NCI-H2227 (cell line): ENCODE data around the gene TBX4.

Source experiments
- DNase-seq: peaks from one replicate; lab custom pipeline; 2025; ENCODE audit not compliant: unreplicated experiment; lab: John Stamatoyannopoulos, UW

Gene TBX4

DNA sequence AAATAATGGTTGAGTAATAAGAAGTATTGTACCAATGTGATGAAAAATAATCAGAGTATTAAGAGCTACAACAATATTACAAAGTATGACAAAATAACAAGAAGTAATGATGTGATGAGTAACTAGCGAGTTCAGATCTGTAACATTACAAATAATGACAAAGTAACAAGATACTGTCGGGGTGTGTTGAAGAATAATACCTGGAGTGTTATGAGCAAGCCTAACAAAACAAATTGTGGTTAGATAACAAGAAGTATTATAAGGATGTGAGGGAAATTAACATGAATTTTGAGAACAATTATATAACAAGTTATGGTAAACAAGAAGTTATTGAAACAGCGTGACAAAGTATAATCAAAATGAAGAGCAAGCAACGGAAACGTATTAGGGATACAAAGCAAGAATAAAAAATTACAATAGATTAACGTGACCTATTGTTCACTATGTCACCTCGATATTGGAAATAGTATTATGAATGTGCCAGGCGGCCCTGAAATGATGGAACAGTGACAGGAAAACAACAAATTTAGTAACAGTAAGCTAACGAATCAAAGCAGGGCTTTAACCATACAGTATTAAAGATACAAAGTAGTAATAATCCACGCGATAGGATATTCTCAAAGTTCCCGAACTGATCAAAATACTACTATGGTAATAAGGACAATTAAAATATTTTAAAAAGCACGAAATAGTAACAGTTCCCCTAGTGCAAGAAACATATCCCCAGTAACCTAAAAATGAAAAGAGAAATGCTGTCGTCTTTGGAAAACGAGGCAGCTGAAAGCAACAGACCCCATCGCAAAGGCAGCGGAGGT, 1.6 kb downstream of the TBX4 start:
- no peak for DNase-seq

DNA sequence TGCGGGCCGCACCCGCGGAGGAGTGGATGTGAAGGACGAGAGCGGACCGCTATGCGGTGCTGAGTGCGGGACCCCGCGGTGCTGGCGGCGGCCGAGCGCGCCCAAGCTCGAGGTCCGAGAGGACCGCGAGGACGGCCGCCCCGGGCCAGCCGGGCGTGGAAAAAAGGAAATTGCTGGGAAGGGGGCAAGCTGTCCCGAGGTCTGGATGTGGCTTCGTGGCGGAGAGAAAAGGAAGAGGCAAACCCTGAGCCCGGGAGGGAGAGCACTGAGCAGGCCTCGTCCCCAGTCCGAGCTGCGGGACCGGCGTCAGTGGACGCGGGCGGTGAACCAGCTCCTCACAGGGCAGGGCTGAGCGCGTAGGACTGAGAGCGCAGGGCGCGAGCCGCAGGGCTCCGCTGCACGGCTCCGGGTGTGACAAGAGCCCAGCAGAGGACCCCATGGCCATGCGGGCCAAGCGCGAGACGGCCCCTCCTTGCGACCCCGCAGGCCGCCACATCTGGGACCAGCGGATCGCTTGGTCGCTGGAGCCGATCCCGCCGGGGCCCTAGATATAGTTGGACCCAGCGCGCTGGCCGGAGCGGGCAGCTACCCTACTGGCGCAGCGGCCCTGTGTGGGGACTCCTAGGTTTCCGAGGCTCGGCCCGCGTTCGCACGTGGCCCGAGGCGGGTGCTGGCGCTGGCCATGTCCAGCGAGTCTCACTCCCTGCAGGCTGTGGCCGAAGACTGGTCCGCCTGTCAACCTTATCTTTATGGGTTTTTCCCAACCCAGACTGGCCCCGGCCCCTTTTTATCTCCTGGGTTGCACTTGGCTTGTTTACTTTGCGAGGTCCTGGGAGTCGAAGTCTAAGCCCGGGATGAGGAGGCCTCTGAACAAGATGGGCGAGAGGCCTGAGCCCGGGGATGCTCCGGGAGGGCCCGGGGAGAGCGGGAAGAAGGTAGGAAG, 2.4 kb downstream of the TBX4 start:
- DNase-seq = no peak

DNA sequence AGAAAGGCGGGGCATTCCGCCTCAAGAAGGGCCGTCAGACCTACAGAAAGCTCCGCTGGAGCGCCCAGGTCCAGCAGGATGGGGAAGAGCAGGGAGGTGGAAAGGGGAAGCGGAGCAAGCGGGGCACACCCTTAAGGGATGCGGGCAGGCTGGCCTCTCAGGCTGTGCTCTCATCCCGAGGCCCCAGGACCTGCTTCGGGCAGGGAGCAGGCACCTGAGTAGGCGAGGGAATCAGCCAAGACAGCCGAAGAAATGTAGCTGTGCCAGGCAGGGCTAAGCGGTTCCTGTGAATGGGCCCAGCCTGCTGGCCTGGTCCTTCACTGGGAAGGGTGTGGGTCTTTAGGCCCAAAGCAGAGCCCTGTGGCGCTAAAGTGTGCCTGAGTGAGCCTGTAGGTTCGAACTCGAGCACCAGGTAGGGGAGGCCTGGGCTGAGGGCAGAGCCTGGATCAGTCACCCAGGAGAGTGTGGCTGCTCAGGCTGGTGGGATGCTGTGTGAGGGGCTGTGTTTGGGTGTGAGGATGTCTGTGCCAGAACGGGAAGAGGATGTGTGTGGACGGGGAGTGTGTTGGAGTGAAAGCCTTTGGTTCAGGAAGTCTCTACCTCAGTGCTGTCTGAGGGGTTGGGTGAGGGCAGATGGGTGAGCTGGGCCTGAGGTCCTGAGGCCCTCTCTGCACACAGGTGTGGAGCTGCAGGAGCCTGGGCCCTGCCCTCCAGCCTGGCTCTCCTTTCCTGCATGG, 3.3 kb downstream of the TBX4 start:
- no peak for DNase-seq

DNA sequence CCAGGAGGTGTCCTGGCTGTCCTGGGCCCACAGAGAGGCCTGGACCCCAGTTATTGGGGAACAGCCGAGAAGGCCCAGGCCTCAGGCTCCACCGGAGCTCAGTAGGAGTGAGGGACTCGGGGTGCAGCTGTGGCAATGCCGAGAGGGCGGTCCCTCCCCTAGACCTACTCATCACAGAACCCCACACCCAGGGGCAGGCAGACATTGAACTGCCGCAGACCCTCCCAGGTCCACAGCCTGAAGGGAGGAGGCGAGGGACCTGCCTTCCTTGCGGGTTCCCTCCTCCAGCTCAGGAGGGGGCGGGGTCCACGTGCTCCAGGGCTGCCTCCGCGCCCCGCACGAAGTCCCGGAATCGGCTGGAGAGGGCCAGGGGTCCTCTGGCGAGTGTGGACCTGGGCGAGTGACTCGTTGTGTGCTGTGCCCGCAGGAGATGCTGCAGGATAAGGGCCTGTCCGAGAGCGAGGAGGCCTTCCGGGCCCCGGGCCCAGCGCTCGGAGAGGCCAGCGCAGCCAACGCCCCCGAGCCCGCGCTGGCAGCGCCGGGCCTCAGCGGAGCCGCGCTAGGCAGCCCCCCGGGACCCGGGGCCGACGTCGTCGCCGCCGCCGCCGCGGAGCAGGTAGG, 3.9 kb downstream of the TBX4 start:
- DNase-seq = no peak

DNA sequence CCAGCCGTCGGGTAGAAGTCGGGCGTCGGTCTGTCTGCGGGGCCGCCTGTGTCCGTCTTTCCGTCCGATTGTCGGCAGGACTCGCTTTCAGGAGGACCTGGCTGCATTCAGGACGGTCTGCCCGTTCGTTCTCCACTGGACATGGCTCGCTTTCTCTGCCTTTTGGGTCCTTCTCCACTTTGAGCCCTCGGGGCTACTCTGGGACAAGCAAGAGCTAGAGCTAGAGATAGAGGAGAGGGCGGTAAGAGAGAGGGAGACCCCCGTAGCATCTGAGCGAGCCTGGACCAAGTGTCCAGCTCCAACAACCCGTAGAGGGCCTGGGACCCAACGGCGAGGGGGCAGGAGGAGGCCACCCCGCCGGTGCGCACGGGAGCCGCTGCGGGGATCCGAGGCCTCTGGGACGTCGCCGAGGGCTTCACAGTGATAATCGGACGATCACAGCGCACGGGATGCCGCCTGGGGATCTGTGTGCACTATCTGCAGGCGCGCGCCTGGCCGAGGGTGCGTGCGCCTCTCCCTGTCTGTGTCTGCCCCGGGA, 4.5 kb downstream of the TBX4 start:
- DNase-seq = peak; percentile 19

DNA sequence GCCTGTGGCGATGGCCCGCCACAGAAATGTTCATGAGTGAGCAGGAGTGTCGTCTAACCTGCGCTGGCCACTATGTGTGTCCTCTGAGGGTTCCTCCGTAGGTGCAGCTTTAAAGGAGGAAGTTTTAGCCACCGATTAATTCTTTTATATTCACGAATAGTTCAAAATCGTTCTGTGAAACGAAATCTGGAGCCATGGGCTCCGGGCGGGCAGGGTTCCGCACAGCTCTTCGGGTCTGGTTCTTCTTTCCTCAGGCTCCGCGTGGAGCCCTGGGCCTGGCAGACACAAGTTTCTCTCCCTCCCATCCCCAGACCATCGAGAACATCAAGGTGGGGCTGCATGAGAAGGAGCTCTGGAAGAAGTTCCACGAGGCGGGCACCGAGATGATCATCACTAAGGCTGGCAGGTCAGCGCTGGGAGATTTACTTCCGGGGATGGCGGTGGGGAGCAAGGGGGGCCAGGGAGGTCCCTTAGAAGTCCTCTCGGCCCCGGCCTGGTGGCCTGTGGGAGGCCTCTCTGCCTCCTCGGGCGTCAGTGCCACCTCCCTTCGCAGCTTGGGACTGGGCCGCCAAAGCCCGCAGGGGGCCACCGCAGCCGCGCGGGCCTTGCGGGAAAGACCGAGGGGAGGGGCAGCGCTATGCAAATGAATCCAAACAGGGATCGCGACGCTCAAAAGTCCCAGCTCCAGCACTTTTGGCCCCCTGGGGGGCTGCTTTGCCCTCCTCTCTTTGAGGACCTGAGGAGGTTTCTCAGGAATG, 5.2 kb downstream of the TBX4 start:
- no peak for DNase-seq

DNA sequence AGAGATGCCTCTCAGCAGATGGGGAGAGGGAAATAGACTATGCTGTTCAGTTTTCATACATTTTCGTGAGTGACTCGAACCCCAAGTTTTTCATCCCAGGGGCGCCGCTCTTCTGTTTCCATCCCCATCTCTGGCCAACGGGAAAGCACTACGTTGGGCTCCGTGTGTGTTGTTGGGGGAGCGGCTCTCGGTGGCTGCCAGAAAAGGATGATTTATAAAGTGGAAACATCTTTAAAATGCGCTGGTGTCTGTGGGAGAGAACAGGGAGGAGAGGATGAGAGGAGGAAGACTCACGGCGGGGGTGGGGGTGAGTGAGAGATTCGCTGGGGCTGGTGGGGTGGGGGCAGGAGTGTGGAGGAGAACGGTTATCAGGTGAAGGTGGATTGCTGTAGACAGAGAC, 5.8 kb downstream of the TBX4 start:
- no peak for DNase-seq

DNA sequence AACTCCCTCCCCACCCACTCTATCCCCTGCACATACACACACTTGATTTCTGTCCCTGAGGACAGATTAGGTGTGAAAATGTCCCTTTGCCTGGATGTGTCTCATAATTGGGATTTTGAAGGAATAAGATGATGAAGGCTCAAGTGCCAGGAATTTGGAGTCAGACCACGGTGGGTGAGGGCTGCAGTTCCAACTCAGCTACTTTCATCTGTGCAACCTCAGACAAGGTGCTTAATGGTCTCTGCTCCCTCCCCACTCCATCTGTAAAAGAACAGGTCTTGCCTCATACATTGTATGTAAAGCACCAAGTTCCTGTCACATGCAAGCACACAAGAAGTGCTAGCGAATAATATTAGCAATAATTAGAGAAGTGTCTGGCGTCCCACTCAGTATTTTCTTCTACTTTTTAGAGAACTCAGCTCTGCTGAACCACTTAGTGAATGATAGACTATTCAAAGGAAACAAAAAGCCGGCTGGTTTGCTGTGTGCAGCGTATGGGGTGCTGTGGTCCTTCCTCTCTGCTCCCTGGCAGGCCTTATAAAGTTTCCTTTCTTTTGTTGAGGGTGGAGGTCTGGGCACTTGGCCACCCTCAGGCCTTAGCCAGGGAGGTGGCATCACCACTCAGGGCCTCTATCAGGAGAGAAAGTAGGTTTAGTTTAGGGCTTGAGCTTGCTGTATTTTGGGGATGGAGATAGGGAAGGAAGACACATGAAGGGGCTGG, 6.4 kb downstream of the TBX4 start:
- no peak for DNase-seq

DNA sequence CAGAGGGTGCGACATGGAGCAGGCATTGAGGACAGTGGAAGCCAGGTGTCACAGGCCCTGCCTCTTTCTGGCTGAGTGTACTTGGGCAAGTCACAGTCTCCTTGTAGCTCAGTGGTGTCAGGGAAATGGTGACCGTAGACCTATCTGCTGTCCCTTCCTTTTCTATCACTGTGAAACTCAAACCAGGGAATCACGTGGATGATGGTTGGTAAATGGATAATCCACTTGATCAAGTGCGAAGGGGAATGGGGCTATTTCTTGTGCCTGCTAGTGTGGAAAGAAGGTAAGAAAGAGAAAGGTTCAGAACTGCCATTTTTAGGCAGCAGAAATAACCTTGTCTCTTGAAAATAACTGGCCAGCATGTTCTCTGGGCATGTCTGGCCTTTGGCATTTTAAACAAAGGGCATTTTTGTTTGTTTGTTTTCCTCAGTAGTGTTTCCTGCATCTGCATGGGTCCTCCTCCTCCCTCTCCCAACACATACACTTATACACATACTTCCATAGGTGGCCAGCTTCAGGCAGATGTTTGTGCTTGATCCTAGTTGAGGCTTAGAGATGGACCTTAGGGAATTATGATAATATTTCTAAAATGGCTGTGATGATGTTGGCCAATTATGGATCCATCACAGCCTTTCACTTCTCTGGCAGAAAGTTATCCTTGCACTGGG, 7.1 kb downstream of the TBX4 start:
- no peak for DNase-seq

DNA sequence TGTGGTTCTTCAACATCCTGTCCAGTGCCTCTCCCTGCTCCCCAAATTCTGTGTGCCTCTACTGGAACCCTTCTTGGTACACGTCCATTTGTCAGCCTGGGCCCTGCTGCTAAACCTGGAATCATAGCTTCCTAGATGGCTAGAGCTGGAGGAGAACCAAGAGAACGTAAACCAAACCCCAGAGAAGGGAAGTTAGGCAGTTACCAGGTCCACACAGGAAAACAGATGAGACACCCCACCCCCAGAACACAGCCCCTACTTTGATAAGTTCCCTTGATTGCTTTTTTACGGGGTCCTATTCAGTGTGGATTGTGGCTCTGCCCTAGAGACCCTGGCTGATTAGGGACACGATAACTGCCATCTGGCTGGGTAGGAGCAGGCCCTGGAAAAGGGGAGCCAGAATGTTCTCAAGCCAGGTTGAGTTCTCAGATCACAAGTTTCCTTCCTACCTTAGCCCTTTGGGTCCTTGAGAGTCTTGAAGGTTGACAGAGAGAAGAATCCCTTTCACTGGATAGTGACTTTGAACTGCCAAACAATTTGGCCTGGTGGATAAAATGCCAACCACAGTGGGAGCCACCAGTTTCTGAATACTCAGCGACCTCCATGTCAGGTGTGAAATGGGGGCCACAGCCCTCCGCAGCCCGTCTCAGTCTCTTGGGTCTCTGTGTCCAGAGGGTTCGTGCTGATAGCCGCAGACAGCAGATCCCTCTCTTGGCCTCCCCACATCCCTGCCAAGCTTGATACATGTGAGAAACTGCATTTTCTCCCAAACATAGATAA, 7.9 kb downstream of the TBX4 start:
- no peak for DNase-seq

DNA sequence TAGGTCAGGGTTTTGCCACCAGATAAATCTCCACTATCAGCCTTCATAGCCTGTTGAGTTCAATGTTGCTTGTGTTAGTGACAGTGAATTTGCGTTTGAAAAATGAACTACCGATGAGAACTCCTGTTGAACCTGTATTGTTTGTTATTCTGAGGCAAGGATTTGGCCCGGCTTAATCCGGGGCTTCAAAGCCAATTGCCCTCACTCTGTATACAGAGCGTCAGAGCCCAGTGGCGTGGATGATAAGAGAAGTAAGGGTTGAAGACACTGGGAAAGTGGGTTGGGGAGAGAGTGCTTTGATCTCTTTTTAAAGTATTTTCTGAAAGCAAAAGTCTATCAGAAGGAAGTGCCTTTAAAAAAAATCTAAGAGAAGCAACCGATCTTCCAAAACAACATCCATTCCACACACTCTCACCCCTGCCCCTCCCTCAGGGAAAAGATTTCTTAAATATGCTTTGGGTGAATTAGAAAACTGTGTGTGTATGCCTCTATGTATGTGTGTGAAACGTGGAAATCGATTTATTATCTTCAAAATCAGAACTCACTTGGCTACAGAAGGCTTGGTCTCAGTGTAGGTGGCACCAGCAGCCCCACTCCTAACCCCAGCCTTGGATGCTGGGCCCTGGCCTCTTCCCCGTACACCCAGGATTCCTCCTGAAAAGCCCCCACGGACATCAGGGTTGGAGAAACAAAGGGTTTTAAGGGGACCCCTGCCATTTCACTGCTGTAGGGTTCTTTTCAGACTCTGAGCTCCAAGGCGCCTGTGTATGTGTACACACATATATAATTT, 8.8 kb downstream of the TBX4 start:
- no peak for DNase-seq

DNA sequence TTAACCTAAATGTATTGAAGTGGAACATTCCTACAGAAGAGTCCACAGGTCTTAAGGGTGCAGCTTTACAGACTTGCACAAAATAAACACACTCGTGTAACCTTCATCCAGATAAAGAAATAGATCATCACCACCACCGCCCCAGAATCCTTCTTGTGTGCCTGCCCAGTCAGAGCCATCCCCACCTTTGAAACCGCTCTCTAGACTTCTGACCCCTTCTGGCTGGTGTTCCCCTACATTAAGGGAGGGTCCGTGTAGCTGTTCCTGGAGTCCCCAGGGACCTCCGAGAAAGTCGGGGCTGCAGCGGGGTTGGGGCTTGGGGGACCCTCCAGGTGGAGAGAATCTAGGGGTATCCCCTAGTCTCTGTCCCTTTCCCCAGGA, 9.4 kb downstream of the TBX4 start:
- DNase-seq = no peak

DNA sequence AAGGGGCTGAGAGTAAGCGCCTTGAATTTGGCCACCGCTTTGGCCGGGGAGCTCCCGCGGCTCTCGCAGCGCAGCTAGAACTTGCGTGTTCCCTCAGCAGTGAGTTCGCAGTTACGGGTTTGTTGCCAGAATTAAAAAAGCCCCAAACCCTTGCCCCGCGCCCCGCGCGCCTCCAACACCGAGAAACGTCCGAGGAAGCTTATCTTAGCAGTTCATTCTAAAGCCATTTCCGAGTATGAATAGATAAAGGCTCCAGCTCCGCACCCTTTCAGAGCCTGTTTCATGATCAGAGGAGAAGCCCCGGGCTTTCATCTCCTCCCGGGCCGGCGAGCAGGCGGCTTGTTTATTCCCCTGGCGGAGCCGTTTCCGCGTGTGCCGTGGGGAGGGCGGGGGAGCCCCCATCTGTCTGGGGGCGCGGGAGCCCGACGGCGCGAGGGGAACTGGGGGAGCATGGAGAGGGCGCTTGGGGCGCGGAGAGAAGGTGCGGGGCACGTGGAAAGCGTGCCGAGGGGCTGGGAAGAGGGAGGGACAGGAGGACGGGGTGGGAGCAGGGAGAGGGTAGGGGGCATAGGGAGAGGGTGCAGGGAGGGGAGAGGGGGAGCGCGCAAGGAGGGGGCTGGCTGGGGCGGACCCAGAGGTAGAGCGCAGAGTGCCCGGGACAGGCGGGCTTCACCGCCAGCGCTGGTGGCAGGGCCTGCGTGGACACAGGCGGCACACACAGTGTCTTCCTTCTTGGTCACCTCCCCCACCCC, 9.9 kb downstream of the TBX4 start:
- no peak for DNase-seq

DNA sequence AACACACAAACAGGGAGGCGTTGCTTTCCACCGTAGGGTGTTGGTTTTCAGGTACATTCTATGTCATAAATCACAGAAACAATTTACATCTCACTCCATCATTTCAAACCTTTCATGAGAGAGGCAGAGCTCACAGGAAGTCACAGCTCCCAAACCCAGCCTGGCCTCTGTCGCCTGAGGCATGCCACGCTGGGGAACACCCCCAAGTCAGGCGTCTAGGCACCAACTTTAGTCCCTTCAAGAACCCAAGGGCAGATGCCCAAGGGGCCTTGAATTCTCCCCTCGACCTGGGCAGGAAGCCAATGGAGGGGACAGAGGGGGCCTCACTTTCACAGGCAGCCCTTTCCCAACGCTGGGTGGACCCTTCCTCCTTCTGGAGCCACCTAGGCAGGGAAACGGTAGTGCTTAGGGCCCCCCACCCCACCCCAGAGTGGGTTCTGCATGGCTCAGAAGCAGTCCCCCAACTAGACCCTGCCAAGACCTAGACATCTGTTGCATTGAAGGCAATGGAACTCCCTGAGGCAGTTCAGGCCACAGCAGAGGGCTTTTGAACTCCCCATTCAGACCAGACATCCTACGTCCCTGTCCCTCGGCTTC, 10.6 kb downstream of the TBX4 start:
- no peak for DNase-seq

DNA sequence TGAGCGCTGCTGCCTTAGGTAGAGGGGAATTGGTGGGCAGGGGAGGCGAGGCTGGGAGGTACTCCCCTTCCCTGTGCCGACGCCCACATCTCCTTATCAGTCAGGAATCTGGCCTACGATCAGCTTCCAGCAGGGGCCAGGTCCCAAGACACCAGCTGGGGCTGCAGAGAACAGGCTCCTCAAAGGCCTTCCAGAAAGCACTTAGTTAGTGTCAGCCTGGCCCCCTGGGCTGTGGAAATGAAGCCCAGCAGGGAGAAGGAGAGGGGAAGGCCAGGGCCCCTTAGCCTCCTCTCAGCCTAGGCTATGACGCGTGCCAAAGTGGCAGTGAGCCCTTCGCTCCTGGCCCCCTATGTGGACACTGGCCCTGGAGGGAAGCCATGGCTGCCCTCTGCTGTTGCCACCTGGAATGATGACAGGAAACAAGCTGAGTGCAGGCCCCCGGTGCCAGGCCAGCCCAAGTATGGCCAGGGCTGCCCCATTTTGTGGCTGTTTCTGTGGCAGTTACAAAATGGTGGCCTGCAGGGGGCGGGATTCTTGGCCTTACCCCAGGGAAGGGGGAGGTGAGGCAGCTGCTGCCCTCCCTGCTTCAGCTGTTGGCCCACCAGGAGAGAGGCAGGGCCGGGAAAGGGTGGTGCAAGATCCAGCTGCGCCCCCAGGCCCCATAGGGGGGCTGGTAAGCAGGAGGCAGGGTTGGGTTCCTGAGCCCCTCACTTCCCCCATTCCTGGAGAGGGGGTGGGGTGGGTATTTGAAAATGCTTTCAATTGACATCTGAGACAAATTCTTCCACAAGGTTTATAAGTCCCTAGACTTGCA, 11.3 kb downstream of the TBX4 start:
- no peak for DNase-seq
